ENCODE results near the gene LHX4. TPM values are rescaled to one million over a fixed set of nuclear protein-coding genes. Genes with fewer than 3 reads are reported as not detected.

LHX4 gene
- total and polyA plus RNA-seq, 2 of the 13 experiments (the other 11 are each of a cell fraction or from before 2014, with no cell fraction given): 0.03 to 0.07 TPM

DNA sequence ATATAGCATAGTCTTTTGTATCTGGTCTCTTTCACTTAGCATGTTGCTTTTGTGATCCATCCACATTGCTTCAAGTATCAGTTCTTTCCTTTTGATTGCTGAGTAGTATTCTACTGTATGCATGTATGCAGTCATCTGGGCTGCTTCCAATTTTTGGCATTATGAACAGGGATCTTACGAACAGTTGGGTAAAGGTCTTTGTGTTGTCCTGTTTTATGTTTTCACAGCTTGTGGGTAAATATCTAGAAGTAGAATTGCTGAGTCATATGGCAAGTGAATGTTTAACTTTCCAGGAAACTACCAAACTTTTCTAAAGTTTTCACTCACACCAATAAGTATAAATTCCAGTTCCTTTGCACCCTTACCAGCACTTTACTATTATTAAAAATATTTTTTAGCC is 60.9 kb downstream of the LHX4 start (continued):
- TF ChIP-seq, protein P1, sequence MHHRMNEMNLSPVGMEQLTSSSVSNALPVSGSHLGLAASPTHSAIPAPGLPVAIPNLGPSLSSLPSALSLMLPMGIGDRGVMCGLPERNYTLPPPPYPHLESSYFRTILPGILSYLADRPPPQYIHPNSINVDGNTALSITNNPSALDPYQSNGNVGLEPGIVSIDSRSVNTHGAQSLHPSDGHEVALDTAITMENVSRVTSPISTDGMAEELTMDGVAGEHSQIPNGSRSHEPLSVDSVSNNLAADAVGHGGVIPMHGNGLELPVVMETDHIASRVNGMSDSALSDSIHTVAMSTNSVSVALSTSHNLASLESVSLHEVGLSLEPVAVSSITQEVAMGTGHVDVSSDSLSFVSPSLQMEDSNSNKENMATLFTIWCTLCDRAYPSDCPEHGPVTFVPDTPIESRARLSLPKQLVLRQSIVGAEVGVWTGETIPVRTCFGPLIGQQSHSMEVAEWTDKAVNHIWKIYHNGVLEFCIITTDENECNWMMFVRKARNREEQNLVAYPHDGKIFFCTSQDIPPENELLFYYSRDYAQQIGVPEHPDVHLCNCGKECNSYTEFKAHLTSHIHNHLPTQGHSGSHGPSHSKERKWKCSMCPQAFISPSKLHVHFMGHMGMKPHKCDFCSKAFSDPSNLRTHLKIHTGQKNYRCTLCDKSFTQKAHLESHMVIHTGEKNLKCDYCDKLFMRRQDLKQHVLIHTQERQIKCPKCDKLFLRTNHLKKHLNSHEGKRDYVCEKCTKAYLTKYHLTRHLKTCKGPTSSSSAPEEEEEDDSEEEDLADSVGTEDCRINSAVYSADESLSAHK (CRISPR knock-in tag; IDR thresholded peaks at IDR 0.05; ENCODE audit: borderline replicate concordance): no peak
- TF ChIP-seq KDM2A (CRISPR knock-in tag; IDR thresholded peaks at IDR 0.05; ENCODE audit: borderline replicate concordance, low read depth): no peak
- TF ChIP-seq PRPF4 (IDR thresholded peaks at IDR 0.05; ENCODE audit: low read depth, low read length, poor library complexity, severe bottlenecking): no peak
- TF ChIP-seq, protein P2, sequence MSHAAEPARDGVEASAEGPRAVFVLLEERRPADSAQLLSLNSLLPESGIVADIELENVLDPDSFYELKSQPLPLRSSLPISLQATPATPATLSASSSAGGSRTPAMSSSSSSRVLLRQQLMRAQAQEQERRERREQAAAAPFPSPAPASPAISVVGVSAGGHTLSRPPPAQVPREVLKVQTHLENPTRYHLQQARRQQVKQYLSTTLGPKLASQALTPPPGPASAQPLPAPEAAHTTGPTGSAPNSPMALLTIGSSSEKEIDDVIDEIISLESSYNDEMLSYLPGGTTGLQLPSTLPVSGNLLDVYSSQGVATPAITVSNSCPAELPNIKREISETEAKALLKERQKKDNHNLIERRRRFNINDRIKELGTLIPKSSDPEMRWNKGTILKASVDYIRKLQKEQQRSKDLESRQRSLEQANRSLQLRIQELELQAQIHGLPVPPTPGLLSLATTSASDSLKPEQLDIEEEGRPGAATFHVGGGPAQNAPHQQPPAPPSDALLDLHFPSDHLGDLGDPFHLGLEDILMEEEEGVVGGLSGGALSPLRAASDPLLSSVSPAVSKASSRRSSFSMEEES (CRISPR knock-in tag; IDR thresholded peaks at IDR 0.05): no peak
- no peak for TF ChIP-seq ZSCAN25 (CRISPR knock-in tag; IDR thresholded peaks at IDR 0.05)
- TF ChIP-seq, protein P3, sequence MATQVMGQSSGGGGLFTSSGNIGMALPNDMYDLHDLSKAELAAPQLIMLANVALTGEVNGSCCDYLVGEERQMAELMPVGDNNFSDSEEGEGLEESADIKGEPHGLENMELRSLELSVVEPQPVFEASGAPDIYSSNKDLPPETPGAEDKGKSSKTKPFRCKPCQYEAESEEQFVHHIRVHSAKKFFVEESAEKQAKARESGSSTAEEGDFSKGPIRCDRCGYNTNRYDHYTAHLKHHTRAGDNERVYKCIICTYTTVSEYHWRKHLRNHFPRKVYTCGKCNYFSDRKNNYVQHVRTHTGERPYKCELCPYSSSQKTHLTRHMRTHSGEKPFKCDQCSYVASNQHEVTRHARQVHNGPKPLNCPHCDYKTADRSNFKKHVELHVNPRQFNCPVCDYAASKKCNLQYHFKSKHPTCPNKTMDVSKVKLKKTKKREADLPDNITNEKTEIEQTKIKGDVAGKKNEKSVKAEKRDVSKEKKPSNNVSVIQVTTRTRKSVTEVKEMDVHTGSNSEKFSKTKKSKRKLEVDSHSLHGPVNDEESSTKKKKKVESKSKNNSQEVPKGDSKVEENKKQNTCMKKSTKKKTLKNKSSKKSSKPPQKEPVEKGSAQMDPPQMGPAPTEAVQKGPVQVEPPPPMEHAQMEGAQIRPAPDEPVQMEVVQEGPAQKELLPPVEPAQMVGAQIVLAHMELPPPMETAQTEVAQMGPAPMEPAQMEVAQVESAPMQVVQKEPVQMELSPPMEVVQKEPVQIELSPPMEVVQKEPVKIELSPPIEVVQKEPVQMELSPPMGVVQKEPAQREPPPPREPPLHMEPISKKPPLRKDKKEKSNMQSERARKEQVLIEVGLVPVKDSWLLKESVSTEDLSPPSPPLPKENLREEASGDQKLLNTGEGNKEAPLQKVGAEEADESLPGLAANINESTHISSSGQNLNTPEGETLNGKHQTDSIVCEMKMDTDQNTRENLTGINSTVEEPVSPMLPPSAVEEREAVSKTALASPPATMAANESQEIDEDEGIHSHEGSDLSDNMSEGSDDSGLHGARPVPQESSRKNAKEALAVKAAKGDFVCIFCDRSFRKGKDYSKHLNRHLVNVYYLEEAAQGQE (IDR thresholded peaks at IDR 0.05; ENCODE audit: borderline replicate concordance in 1 of 2, low read depth in 1 of 2, low read length in 2 of 2): no peak
- TF ChIP-seq, protein P4, sequence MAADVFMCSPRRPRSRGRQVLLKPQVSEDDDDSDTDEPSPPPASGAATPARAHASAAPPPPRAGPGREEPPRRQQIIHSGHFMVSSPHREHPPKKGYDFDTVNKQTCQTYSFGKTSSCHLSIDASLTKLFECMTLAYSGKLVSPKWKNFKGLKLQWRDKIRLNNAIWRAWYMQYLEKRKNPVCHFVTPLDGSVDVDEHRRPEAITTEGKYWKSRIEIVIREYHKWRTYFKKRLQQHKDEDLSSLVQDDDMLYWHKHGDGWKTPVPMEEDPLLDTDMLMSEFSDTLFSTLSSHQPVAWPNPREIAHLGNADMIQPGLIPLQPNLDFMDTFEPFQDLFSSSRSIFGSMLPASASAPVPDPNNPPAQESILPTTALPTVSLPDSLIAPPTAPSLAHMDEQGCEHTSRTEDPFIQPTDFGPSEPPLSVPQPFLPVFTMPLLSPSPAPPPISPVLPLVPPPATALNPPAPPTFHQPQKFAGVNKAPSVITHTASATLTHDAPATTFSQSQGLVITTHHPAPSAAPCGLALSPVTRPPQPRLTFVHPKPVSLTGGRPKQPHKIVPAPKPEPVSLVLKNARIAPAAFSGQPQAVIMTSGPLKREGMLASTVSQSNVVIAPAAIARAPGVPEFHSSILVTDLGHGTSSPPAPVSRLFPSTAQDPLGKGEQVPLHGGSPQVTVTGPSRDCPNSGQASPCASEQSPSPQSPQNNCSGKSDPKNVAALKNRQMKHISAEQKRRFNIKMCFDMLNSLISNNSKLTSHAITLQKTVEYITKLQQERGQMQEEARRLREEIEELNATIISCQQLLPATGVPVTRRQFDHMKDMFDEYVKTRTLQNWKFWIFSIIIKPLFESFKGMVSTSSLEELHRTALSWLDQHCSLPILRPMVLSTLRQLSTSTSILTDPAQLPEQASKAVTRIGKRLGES (CRISPR knock-in tag; IDR thresholded peaks at IDR 0.05; ENCODE audit: borderline replicate concordance): no peak
- TF ChIP-seq ETV5 (CRISPR knock-in tag; IDR thresholded peaks at IDR 0.05; ENCODE audit: borderline replicate concordance): no peak
- TF ChIP-seq ZNF17 (CRISPR knock-in tag; IDR thresholded peaks at IDR 0.05): no peak
- no peak for TF ChIP-seq NR3C1 (CRISPR knock-in tag; IDR thresholded peaks at IDR 0.05)
- no peak for TF ChIP-seq DNMT3B (CRISPR knock-in tag; conservative IDR thresholded peaks at IDR 0.05)
